ENCODE measurements around the gene METTL25B. TPM values are rescaled to one million over a fixed set of nuclear protein-coding genes. Genes with fewer than 3 reads are reported as not detected.
A peak's percentile ranks its signal among the peaks of the same experiment; 100 is the strongest.

The METTL25B gene
- total and polyA plus RNA-seq, 2 of the 13 experiments (the other 11 are each of a cell fraction or from before 2014, with no cell fraction given), result 11.9 to 24.0 TPM

DNA sequence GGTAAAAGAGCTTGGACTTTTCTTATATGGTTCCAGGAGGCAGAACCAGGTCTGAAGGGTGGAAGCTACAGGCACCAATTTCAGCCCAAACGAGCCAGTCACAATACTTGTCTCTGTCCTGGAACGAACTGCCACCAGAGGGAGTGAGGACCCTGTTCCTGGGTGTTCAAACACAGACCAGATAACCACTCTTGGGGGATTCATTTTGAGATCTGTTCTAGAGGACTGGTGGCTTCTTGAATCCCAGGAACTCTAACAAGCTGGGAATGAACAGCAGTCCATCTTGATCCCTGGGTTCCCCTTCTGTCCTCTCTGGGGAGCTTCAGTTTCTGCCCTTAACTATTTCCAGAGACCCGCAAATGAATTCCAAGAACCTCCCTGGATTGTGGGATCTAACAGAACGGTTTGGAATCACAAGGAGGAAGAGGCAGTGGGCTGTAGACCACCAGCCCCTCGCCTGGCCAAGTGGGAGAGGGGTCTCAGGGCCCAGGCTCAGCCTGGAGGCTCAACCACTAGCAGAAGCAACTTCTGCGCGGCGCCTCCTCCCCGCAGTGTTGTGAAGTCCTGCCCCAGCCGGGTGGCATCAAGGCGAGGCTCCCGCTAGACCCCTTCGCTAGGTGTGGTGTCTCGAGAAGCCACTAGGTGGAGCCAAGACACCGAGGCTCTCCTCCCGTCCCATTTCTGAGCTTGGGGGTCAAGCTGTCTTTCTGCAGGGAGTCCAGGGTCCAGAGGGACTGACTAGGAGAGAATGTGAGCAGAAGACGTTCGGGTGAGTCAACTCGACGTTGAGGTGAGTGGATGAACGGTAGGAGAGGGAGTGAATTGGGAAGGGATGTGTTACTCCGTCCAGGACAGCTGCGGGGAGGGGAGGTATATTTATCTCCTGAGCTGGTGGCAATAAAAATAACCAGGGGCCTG is 39.0 kb upstream of the METTL25B start (continued):
- TF ChIP-seq, protein P1, sequence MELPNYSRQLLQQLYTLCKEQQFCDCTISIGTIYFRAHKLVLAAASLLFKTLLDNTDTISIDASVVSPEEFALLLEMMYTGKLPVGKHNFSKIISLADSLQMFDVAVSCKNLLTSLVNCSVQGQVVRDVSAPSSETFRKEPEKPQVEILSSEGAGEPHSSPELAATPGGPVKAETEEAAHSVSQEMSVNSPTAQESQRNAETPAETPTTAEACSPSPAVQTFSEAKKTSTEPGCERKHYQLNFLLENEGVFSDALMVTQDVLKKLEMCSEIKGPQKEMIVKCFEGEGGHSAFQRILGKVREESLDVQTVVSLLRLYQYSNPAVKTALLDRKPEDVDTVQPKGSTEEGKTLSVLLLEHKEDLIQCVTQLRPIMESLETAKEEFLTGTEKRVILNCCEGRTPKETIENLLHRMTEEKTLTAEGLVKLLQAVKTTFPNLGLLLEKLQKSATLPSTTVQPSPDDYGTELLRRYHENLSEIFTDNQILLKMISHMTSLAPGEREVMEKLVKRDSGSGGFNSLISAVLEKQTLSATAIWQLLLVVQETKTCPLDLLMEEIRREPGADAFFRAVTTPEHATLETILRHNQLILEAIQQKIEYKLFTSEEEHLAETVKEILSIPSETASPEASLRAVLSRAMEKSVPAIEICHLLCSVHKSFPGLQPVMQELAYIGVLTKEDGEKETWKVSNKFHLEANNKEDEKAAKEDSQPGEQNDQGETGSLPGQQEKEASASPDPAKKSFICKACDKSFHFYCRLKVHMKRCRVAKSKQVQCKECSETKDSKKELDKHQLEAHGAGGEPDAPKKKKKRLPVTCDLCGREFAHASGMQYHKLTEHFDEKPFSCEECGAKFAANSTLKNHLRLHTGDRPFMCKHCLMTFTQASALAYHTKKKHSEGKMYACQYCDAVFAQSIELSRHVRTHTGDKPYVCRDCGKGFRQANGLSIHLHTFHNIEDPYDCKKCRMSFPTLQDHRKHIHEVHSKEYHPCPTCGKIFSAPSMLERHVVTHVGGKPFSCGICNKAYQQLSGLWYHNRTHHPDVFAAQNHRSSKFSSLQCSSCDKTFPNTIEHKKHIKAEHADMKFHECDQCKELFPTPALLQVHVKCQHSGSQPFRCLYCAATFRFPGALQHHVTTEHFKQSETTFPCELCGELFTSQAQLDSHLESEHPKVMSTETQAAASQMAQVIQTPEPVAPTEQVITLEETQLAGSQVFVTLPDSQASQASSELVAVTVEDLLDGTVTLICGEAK (IDR thresholded peaks at IDR 0.05), result no peak
- TF ChIP-seq, protein P1 (CRISPR knock-in tag; IDR thresholded peaks at IDR 0.05), result no peak
- TF ChIP-seq CC2D1A (CRISPR knock-in tag; IDR thresholded peaks at IDR 0.05) (no peak), GTF3A (CRISPR knock-in tag; conservative IDR thresholded peaks at IDR 0.05) (no peak), NFKB2 (CRISPR knock-in tag; IDR thresholded peaks at IDR 0.05; ENCODE audit: borderline replicate concordance) (peak; percentile 52; the same call in 1 of the 2 replicates), CEBPG (CRISPR knock-in tag; IDR thresholded peaks at IDR 0.05) (no peak), ZNF205 (CRISPR knock-in tag; IDR thresholded peaks at IDR 0.05) (peak; percentile 19; the same call in 1 of the 2 replicates), BHLHE40 (IDR thresholded peaks at IDR 0.05; ENCODE audit: low read length) (no peak), MAF1 (CRISPR knock-in tag; IDR thresholded peaks at IDR 0.05; ENCODE audit: borderline replicate concordance) (no peak), ZNF775 (CRISPR knock-in tag; IDR thresholded peaks at IDR 0.05; ENCODE audit: borderline replicate concordance) (no peak), NKX3-1 (CRISPR knock-in tag; IDR thresholded peaks at IDR 0.05) (no peak)
- TF ChIP-seq, protein P2, sequence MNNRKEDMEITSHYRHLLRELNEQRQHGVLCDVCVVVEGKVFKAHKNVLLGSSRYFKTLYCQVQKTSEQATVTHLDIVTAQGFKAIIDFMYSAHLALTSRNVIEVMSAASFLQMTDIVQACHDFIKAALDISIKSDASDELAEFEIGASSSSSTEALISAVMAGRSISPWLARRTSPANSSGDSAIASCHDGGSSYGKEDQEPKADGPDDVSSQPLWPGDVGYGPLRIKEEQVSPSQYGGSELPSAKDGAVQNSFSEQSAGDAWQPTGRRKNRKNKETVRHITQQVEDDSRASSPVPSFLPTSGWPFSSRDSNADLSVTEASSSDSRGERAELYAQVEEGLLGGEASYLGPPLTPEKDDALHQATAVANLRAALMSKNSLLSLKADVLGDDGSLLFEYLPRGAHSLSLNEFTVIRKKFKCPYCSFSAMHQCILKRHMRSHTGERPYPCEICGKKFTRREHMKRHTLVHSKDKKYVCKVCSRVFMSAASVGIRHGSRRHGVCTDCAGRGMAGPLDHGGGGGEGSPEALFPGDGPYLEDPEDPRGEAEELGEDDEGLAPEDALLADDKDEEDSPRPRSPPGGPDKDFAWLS (CRISPR knock-in tag; IDR thresholded peaks at IDR 0.05; ENCODE audit: borderline replicate concordance), result no peak
- TF ChIP-seq, protein P3, sequence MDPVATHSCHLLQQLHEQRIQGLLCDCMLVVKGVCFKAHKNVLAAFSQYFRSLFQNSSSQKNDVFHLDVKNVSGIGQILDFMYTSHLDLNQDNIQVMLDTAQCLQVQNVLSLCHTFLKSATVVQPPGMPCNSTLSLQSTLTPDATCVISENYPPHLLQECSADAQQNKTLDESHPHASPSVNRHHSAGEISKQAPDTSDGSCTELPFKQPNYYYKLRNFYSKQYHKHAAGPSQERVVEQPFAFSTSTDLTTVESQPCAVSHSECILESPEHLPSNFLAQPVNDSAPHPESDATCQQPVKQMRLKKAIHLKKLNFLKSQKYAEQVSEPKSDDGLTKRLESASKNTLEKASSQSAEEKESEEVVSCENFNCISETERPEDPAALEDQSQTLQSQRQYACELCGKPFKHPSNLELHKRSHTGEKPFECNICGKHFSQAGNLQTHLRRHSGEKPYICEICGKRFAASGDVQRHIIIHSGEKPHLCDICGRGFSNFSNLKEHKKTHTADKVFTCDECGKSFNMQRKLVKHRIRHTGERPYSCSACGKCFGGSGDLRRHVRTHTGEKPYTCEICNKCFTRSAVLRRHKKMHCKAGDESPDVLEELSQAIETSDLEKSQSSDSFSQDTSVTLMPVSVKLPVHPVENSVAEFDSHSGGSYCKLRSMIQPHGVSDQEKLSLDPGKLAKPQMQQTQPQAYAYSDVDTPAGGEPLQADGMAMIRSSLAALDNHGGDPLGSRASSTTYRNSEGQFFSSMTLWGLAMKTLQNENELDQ (CRISPR knock-in tag; IDR thresholded peaks at IDR 0.05; ENCODE audit: borderline replicate concordance), result no peak

All from HepG2 (cell line).